Activated CD4-positive, CD25-positive, alpha-beta regulatory T cell (primary cell): ENCODE measurements around the gene TTC9.
"Not testable (repeated sequence)": the region's sequence is repeated elsewhere in the genome, so short reads cannot be mapped to it uniquely, and the experiment has no call there.

Experiments used
- DNase-seq, 4 experiments: peaks; one replicate each; lab custom pipeline; 2025; lab: John Stamatoyannopoulos, UW

TTC9 gene

GRCh38 chr14:70680748-70681147 lies 39.0 kb downstream of the TTC9 start:
- DNase-seq: no peak

- DNase-seq: no peak
These were observed 42.3 kb downstream of the TTC9 start for GRCh38 chr14:70683983-70684382.

- no peak for DNase-seq
These were observed 43.9 kb downstream of the TTC9 start for GRCh38 chr14:70685474-70686197.

- DNase-seq: no peak
These were observed 50.5 kb downstream of the TTC9 start for GRCh38 chr14:70692210-70692609.

- no peak for DNase-seq
These were observed 54.3 kb downstream of the TTC9 start for GRCh38 chr14:70696026-70696425.

GRCh38 chr14:70697701-70698100 lies 56.0 kb downstream of the TTC9 start:
- no peak for DNase-seq

GRCh38 chr14:70698288-70698687 lies 56.6 kb downstream of the TTC9 start:
- no peak for DNase-seq

GRCh38 chr14:70699646-70700045 lies 57.9 kb downstream of the TTC9 start:
- no peak for DNase-seq

GRCh38 chr14:70700955-70701585 lies 59.4 kb downstream of the TTC9 start:
- no peak for DNase-seq

- no peak for DNase-seq
These were observed 59.9 kb downstream of the TTC9 start for GRCh38 chr14:70701610-70702009.

- DNase-seq: no peak
These were observed 60.4 kb downstream of the TTC9 start for GRCh38 chr14:70702161-70702560.

GRCh38 chr14:70703621-70704168 lies 62.0 kb downstream of the TTC9 start:
- DNase-seq: not testable (repeated sequence)

GRCh38 chr14:70704960-70705359 lies 63.2 kb downstream of the TTC9 start:
- no peak for DNase-seq

GRCh38 chr14:70706177-70706576 lies 64.5 kb downstream of the TTC9 start:
- DNase-seq: no peak

GRCh38 chr14:70707138-70708038 lies 65.7 kb downstream of the TTC9 start:
- no peak for DNase-seq

- no peak for DNase-seq
These were observed 67.2 kb downstream of the TTC9 start for GRCh38 chr14:70708717-70709570.

- DNase-seq: no peak
These were observed 68.1 kb downstream of the TTC9 start for GRCh38 chr14:70709726-70710382.

GRCh38 chr14:70711451-70711850 lies 69.7 kb downstream of the TTC9 start:
- no peak for DNase-seq

- DNase-seq: no peak
These were observed 71.4 kb downstream of the TTC9 start for GRCh38 chr14:70713096-70713495.

GRCh38 chr14:70713511-70713916 lies 71.8 kb downstream of the TTC9 start:
- DNase-seq: no peak

GRCh38 chr14:70714055-70714550 lies 72.4 kb downstream of the TTC9 start:
- DNase-seq: peak in 3 of 4 experiments; percentile 4 to 8 (median 6)
